Activated CD4-positive, alpha-beta T cell treated with anti-CD3 and anti-CD28 coated beads, Interleukin-2, amount 50 U/mL, for 16 hours (primary cell): ENCODE data around the gene SLC1A6.
"Not testable (repeated sequence)": the region's sequence is repeated elsewhere in the genome, so short reads cannot be mapped to it uniquely, and the experiment has no call there.

Source experiments
- DNase-seq: peaks from one replicate; pipeline ENCODE4 v3.0.0-alpha.2; 2020

SLC1A6 gene

DNA sequence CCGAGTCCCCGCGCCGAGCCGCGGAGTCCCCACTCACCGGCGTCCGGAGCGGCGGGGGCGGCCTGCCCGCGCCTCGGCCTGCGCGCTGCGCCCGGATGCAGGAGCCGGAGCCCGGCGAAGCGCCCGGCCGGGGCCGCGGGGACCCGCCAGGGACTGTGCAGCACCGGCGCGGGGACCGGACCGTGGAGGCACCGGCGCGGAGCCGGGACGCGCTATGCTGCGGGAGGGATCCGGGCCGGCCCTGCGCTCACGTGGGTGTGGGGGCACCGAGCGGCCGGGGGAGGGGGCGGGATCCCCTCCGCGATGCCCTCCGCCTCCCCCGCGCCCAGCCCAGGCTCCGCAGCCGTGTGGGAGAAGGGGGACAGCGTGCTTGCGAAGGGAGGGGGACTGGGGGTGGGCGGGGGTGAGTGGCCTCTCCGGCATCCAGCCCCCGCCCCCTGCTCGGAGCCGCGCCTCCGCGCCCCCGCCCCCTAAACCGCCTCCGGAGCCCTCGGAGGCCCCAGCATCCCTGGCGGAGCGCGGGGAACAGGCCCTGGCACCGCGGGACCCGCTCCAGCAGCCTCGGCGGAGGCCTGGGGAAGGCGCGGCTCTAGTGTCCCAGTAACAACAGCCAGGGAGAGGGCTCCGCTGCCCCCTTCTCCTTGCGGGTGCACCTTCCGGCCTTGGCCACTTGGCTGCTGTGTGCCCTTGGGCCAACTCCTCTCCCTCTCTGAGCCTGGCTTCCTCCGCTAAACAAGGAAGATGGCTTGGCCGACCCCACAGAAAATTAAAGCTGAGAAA, at the start of gene SLC1A6:
TSS of gene SLC1A6 (minus strand) at position 389 of the 780 bp plus-strand sequence. CDS start 6,954 bp downstream, outside the sequence.
- DNase-seq = no peak

DNA sequence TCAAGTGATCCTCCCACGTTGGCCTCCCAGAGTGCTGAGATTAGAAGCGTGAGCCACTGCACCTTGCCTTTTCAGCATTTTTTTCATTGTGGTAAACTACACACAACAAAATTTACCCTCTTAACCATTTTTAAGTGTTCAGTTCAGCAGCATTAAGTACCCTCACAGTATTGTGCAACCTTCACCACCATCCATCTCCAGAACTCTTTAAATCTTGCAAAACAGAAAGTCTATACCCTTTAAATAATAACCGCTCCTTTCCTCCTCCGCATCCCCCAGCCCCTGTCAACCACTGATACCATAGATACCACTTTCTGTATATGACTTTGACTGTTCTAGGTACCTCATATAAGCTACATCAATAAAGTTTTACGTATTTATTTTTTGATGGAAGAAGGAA, 48.8 kb upstream of the SLC1A6 start:
- DNase-seq = no peak

DNA sequence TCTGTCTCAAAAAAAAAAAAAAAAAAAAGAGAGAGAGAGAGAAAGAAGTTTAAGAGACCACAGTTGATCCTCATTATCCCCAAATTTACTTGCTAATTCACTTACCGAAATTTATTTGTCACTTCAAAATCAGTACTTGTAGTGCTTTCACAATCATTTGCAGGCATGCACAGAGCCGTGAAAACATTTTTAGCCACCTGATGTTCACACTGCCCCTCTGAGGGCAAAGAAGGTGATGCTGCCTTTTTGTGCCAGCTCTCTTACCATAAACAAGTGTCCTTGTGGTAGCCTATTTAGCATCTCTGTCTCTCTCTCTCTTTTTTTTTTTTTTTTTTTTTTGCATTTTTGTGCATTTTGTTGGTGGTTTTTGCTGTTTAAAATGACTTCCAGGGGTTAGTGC, 45.6 kb upstream of the SLC1A6 start:
- DNase-seq = no peak

DNA sequence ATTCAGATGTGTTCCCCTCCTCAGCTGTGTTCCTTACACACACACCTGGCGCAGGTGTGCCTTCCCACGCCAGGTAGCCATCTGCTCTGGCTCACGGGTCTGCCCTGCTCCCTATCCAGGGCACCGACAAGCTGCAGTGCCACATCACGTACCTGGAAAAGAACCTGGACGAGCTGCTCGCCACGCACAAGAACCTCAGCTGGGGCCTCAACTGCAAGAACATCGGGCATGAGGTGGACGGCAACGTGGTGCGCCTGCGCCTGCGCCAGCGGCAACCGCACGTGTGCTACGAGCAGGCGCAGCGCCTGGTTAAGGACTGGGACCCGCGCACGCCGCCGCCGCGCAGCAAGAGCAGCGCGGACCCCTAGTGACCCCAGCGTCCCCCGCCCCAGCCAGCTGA, 43.1 kb upstream of the SLC1A6 start:
- no peak for DNase-seq

DNA sequence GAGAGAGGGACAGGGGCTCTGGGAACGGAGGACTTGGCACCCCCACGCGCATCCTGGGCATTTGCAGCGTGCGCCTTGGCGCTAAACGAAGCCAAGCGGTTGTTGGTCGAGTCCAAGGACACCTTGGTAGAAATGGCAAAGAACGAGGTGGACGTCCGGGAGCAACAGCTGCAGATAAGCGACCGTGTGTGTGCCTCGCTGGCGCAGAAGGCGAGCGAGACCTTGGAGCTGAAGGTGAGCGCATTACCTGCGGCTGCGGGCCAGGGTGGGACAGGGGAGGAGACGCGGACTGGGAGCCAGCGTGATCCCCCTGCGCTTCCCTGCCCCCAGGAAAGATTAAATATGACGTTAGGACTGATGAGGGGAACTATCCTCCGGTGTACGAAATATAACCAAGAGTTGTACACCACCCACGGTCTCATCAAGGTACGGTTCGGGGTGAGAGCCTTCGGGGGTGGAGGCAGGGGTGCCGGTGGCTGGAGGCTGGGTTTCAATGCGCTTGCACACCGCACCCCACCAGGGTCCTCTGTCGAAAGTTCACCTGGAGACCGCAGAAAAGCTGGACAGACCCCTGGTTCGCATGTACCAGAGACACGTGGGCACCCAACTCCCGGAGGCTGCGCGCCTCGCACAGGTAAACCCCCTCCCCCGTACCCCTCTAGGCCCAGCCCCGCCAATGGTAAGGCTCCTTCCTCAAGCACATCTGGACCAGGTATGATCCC, 41.8 kb upstream of the SLC1A6 start:
- DNase-seq = no peak

DNA sequence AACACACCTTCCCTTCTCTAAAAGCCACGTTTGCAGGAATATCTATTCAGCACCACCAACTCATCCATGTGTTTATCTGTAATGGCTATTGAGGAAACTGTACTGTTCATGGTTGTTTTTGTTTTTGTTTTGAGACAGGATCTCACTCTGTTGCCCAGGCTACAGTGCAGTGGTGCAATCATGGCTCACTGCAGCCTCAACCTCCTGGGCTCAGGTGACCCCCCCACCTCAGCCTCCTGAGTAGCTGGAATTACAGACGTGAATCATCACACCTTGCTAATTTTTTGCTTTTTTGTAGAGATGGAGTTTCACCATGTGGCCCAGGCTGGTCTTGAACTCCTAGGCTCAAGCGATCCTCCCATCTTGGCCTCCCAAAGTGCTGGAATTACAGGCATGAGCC, 39.2 kb upstream of the SLC1A6 start:
- DNase-seq = not testable (repeated sequence)

DNA sequence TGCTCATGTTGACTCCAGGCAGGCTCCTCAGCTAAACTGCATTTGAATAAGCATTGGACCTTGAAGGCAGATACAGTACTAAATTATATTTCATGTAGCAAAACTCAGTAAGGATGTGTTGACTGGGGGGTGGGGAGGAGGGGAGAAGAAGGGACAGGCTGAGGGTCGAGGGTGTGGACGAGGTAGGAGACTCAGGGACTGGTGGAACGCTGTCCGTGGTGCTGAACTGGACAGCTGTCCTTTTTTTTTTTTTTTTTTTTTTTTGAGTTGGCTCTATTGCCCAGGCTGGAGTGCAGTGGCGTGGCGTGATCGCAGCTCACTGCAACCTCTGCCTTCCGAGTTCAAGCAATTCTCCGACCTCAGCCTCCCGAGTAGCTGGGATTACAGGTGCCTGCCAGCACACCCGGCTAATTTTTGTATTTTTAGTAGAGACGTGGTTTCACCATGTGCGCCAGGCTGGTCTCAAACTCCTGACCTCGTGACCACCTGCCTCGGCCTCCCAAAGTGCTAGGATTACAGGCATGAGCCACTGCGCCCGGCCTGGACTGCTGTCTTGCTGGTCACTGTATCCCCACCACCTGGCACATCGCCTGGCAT, 36.4 kb upstream of the SLC1A6 start:
- DNase-seq = no peak

DNA sequence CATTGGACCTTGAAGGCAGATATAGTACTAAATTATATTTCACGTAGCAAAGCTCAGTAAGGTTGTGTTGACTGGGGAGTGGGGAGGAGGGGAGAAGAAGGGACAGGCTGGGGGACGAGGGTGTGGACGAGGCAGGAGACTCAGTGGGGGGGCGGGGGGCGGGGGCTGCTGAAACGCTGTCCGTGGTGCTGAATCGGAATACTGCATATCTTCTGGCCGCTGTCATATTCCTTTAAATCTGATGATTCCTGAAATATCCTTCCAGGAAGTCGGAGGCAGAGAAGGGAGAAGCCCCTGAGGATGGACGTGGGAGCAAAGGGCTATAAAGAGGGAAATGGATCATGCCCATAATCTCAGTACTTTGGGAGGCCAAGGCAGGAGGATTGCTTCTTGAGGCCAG, 34.9 kb upstream of the SLC1A6 start:
- DNase-seq = no peak

DNA sequence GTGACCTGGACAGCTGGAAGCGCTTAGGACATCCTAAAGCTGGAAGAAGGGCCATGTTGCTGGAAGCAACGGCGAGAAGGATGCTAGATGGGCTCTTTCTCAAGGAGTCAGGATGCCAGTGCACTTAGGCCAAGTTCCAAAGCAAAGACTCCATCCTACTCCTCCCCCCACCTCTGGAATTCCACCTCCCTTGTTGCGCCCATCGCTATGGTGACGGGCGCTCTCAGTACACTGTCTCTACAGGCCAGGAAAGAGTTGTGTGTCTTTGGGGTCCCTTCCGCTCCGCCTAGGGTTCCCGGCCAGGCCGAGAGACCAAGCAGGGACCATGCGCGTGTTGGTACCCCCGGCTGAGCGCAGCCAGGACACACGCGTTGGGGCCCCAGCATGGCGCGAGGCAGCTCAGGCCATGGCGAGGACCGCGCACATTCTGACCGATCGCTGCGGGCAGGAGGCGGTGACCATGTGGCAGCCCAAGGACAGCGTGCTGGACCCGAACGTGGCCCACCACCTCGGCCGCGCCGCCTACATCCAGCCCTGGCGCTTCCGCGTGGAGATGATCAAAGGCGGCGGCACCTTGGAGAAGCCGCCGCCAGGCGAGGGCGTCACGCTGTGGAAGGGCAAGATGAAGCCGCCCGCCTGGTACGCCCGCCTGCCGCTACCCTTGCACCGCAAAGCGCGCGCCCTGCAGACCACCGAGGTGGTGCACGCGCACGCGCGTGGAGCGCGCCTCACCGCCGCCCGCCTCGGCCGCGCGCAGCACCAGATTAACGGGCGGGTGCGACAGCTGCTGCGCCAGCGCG, 31.0 kb upstream of the SLC1A6 start:
- DNase-seq = no peak

DNA sequence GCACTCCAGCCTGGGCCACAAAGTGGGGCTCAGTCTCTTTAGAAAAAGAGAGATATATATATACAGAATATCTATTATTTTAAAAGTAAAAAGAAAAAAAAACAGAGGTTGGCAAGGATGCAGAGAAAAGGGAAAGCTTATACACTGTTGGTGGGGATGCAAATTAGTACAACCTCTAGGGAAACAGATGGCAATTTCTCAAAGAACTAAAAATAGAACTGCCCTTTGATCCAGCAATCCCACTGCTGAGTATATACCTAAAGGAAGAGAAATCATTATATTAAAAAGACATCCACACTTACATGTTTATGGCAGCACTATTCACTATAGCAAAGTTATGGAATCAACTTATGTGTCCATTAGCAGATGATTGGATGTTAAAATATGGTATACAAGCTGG, 28.6 kb upstream of the SLC1A6 start:
- DNase-seq = no peak

DNA sequence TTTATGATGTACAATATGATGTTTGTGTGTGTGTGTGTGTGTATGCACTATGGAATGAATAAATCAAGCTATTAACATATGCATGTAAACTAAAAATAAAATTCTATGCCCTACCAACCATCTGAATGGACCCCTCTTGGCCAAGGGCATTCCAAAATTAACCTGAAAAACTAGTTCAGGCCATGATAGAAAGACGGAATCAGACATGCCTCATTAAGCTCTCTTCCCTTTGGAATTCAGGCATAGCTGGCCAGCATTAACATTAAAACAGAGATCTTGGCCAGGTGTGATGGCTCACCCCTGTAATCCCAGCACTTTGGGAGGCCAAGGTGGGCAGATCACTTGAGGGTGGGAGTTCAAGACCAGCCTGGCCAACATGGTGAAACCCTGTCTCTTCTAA, 18.3 kb upstream of the SLC1A6 start:
- DNase-seq = no peak

DNA sequence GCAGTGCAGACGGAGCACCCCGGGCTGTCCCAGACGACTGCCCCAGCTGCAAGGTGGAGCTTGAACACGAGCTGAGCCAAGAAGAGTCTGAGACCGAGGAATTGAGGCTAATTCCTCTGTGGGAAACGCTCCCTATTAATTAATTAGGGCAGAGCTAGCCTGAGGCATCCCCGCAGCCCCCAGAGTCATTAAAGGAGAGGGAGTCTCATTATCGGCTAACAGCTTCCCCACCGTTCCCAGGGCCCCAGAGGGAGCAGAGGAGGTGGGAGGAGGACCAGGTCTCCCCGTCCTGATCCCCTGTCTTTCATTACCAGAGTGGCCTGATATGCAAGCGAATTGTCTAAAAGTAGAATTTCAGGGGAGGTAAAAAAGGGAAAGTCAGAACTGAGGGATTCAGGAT, 13.1 kb upstream of the SLC1A6 start:
- DNase-seq = no peak

DNA sequence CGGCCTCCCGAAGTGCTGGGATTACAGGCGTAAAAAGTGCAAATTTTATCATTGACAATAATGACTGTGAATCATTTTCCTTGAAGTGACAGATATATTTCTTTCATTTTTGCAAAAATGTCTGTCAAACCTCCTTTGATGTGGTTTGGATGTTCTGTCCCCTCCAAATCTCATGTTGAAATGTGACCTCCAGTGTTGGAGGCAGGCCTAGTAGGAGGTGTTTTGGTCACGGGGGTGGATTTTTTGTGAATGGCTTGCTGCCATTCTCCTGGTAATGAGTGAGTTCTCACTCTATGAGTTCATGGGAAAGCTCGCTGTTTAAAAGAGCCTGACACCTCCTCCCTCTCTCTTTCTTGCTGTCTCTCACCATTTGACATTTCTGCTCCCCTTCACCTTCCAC, 5.5 kb upstream of the SLC1A6 start:
- DNase-seq = no peak

DNA sequence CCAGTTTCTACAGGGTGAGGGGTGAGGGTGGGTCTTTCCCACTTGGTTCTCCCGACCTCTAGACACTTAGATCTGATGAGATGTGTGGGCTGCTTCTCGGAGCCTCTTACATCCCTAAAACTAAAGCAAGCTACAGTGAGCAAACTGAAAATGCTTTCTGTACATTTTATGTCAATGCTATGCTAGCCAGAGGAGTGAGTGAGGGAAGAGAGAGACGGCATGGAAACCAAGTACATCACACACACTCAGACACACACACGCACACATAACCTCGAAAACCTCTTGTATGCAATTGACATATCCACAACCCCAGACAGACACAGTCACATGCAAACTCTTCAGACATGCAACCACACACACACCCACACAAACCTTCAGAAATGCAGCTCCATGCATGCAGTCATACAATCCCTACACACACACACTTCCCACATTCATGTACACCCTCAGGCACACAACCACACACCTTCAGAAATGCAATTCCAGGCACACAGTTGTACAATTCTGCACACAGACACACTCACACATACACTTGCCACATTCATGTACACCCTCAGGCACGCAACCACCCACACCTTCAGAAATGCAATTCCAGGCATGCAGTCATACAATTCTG, 1.4 kb downstream of the SLC1A6 start:
- DNase-seq = no peak

DNA sequence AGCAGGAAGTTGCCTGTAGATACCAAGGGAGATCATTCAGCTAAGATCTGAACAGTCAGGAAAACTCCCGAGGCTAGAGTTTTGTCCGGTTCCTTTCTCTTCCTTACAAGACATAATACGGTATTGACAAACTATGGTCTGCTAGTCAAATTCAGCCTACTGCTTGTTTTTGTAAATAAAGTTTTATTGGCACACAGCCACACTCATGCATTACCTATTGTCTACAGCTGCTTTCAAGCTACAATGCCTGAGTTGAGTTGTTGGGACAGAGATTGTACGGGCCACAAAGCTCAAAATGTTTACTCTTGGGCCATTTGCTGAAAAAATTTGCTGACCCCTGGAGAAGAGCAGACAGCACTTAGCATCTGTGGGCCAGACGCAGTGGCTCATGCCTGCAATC, 2.5 kb downstream of the SLC1A6 start:
- no peak for DNase-seq

DNA sequence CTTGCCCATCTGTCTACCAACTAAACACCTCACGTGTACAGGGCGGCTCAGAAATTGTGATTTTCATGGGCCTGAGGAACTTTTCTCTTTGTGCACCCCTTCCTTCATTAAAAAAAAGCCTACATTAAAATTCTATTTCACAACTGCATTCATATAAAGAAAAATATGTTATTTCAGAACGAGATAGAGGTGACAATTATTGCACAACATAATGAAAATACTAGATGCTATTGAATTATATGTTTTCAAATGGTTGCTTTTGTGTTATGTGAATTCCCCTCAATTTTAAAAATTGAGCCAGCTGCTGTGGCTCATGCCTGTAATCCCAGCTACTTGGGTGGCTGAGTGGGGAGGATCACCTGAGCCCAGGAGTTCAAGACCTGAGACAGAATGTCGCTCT, 5.2 kb downstream of the SLC1A6 start:
- DNase-seq = no peak

DNA sequence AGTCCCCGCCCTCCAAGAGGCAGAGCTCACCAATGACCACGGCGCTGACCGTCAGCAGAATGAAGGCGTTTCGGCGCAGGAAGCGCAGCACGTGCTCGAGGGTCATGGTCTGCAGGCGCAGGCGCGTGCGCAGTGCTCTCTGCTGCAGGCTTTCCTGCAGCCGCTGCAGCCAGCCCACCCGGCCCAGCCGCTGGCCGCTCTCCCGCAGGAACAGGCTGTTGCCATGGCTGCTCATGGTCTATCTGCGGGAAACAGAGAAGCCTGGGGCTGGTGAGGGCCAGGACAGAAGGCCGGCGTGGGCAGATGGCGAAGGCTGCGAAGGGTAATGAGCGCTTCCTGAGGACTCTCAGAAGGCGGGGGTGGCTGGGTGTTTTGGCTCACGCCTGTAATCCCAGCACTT, 7.0 kb downstream of the SLC1A6 start:
- DNase-seq = no peak

DNA sequence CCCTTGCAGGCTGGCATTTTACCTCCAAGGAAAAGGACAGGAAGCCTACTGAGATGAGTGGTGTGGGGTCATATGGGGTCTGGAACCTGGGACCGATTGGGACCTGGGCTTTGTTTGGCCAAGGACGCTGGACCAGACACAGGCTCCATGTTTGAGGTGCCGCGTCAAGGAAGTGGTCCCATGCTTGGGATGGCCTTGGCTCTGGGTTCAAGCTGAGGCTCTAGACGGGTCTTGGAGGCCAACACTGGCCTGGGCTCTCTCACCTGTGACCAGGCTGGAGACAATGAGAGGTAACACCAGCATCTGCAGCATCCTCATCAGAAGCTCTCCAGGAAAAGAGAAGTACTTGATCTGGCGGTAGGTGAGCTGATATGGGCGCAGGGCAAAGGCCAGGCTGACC, 8.2 kb downstream of the SLC1A6 start:
- DNase-seq = no peak

DNA sequence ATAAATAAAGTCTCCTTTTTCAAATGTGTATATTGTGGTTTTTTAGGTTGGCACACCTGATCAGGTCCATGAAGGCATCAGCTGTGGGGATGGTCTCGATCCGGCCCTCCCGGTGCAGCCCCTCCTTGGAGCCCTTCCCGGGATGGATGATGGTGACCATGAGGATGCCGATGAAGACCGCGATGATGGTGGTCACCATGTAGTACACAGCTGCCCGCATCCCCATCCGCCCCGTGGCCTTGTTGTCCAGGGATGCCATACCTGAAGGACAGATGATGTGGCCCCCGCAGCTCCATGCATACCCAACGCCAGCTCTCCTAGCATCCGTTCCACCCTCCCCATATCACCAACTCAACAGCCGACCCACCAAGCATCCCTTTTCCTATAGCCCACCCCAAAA, 11.4 kb downstream of the SLC1A6 start:
- DNase-seq = no peak

DNA sequence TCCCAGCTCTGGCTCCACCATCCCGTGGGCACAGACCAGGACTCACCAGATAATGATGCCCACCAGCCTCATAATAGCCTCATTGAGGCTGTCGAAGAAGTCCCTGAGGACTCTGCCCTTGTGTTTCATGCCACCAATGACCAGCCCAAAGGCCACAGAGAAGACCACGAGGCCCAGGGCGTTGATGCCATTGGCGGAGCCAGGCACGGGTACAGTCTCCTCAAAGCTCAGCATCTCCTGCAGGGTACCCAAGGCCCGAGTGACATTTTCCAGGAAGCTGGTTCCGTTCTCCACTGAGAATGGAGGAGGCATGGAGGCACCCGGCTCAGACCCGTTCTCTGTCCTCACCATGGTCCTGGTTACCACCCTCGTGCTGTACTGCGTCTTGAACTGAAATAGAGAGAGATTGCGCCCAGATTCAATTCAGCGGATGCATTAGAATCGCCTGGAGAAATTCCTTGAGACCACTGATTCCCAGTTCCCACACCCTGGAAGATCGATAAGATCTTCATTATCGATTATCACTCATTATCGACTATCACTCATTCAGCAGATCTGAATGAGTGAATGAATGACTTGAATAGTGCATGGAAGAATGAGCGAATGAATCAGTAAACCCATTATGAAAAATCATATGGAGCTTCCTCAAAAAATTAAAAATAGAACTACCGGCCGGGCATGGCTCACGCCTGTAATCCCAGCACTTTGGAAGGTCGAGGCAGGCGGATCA, 17.5 kb downstream of the SLC1A6 start:
- DNase-seq = no peak

DNA sequence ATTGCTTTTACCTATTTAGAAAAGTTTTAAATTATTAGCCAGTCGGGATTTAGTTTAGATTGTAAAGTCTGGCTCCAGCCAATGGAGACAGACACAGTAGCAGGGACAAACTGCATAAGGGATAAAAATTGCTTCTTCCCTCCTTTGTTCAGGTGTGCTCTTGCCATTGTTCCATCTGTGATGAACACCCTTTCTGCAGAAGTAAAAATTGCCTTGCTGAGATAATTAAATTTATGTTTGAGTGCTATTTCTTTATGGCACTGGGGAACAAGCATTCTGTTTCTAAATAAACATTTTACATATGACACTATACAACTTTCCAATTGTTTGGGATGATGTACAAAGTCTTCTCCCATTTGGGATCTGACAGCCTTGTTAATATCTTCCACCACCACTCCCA, 20.4 kb downstream of the SLC1A6 start:
- no peak for DNase-seq

DNA sequence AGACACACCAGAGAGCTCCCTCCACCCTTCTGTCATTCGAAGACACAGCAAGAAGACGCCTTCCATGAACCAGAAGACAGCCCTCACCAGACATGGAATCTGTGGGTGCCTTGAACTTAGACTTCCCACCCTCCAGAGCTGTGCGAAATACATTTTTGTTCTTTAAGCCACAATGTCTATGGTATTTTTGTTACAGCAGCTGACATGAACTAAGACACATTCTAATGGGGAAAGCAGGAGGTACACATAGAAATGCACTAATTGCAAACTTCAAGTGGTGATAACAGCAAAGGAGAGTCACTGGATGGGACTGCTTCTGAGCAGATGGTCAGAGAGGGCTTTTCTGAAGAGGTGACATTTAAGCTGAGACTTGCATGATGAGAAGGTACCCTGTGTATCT, 22.2 kb downstream of the SLC1A6 start:
- DNase-seq = no peak
